A549 (cell line): ENCODE results near the gene SULF2.

ENCODE experiments used
- BCL3 ChIP-seq: fragments of >200 bp; sonication (Bioruptor Twin); formaldehyde crosslinking; IDR thresholded peaks from 3 replicates; pipeline ENCODE4 v1.6.1; 2016
- CEBPB ChIP-seq, 2 experiments: fragments of >200 bp in 1 of 2; sonication (Bioruptor Twin) in 1 of 2; formaldehyde crosslinking in 1 of 2; IDR thresholded peaks; 2 replicates each; pipeline ENCODE4 v1.6.1; 2012 to 2016
- CHD2 ChIP-seq: fragments of 150-350 bp; IDR thresholded peaks from 2 replicates; pipeline ENCODE4 v1.6.1; 2014; ENCODE audit warnings: low read length; ENCODE audit not compliant: partially characterized antibody
- CTCF ChIP-seq: fragments of >200 bp; sonication (Bioruptor Twin); formaldehyde crosslinking; IDR thresholded peaks from 3 replicates; pipeline ENCODE4 v1.5.1; 2016
- EHMT2 ChIP-seq: fragments of 200-600 bp; sonication (generic); IDR thresholded peaks from 2 replicates; pipeline ENCODE4 v1.6.1; 2016; ENCODE audit warnings: antibody characterized with exemption, low read depth, mild to moderate bottlenecking, moderate library complexity
- EP300 ChIP-seq, 2 experiments: fragments of >200 bp; sonication (Bioruptor Twin); formaldehyde crosslinking; IDR thresholded peaks; 2 replicates in 1 of 2; 3 replicates in 1 of 2; pipeline ENCODE4 v1.6.1; 2016 to 2017
- HDAC2 ChIP-seq: fragments of 200-600 bp; sonication (generic); IDR thresholded peaks from 2 replicates; pipeline ENCODE4 v1.6.1; 2016
- HOXB5 ChIP-seq: fragments of 250-450 bp; sonication (Bioruptor Pico); IDR thresholded peaks from 2 replicates; pipeline ENCODE4 v1.5.0; 2020; ENCODE audit warnings: mild to moderate bottlenecking, moderate library complexity
- JUNB ChIP-seq: fragments of >200 bp; sonication (Bioruptor Twin); formaldehyde crosslinking; IDR thresholded peaks from 2 replicates; pipeline ENCODE4 v1.6.1; 2016
- KDM5A ChIP-seq: fragments of 200-600 bp; sonication (generic); IDR thresholded peaks from 2 replicates; pipeline ENCODE4 v1.6.1; 2016; ENCODE audit warnings: antibody characterized with exemption, mild to moderate bottlenecking
- REST ChIP-seq: fragments of 200-600 bp; sonication (generic); IDR thresholded peaks from 2 replicates; pipeline ENCODE4 v1.6.1; 2016; ENCODE audit warnings: antibody characterized with exemption, mild to moderate bottlenecking, moderate library complexity
- USF2 ChIP-seq: fragments of 450-650 bp; IDR thresholded peaks from 2 replicates; pipeline ENCODE4 v1.6.1; 2014; ENCODE audit warnings: antibody characterized with exemption
- ZNF302 ChIP-seq: fragments of 250-450 bp; sonication (Bioruptor Pico); IDR thresholded peaks from 2 replicates; pipeline ENCODE4 v1.9.0; 2021; ENCODE audit warnings: inconsistent platforms, mild to moderate bottlenecking, moderate library complexity

- no peak for TF ChIP-seq KDM5A
- no peak for TF ChIP-seq CHD2
- no peak for TF ChIP-seq USF2
- TF ChIP-seq CTCF, result no peak
- no peak for TF ChIP-seq HOXB5 (CRISPR knock-in tag)
- TF ChIP-seq ZNF302 (CRISPR knock-in tag), result no peak
- TF ChIP-seq HDAC2, result no peak
- TF ChIP-seq REST, result no peak
- TF ChIP-seq JUNB, result no peak
- no peak for TF ChIP-seq EP300 (IDR thresholded peaks at IDR 0.05)
- TF ChIP-seq EHMT2, result no peak
- TF ChIP-seq CEBPB (IDR thresholded peaks at IDR 0.05), result no peak
- TF ChIP-seq BCL3, result no peak
Measured at GRCh38 chr20:47790580-47790965, 5.3 kb upstream of the SULF2 start.
